Head of caudate nucleus (tissue), 42 donors: ENCODE results near the gene SLC22A4.

ENCODE experiments used
- DNase-seq, 42 donors: peaks; one replicate each; pipeline versions ENCODE4 v3.0.0 to v3.0.0-alpha.2; 2020 to 2021; ENCODE audit warnings: mixed read lengths in 7 of 42
- intact Hi-C: fragments of 100-400 bp; cut with DNase I; formaldehyde crosslinking; loops from one replicate; pipeline ENCODE4 v1.15.0; 2022

SLC22A4 gene

GRCh38 chr5:132383261-132383660 lies 89.1 kb downstream of the SLC22A4 start:
- no peak for DNase-seq
- intact Hi-C loops = no loop called here

GRCh38 chr5:132383984-132384383 lies 89.8 kb downstream of the SLC22A4 start:
- DNase-seq = peak in 1 of 42 donors; percentile 21
- intact Hi-C loops = no loop called here

- DNase-seq = peak in 1 of 42 donors; percentile 40
These were observed 90.4 kb downstream of the SLC22A4 start for GRCh38 chr5:132384506-132385050.

GRCh38 chr5:132385326-132386105 lies 91.3 kb downstream of the SLC22A4 start:
- intact Hi-C loops = loop anchor here (2.0 kb wide), 1 partner anchor 115 kb away; no protein-coding TSS in a partner anchor
- DNase-seq = peak; percentile 38 to 88 (median 72)

More at GRCh38 chr5:132384506-132385050, 90.4 kb downstream of the SLC22A4 start:
- intact Hi-C loops = no loop called here

GRCh38 chr5:132386644-132387286 lies 92.6 kb downstream of the SLC22A4 start:
- intact Hi-C loops = loop anchor here (2.0 kb wide), 1 partner anchor 114 kb away; no protein-coding TSS in a partner anchor
- peak; percentile 46 to 89 (median 76) for DNase-seq

- DNase-seq = peak in 5 of 42 donors; percentile 16 to 60 (median 37)
- intact Hi-C loops = loop anchor here (2.0 kb wide), 1 partner anchor 113 kb away; no protein-coding TSS in a partner anchor
These were observed 93.5 kb downstream of the SLC22A4 start for GRCh38 chr5:132387640-132388117.

GRCh38 chr5:132388244-132389050 lies 94.3 kb downstream of the SLC22A4 start:
- no peak for DNase-seq
- intact Hi-C loops = no loop called here

- intact Hi-C loops = no loop called here
- DNase-seq = no peak
These were observed 94.8 kb downstream of the SLC22A4 start for GRCh38 chr5:132389051-132389331.

- peak in 11 of 42 donors; percentile 17 to 66 (median 40) for DNase-seq
- intact Hi-C loops = no loop called here
These were observed 95.5 kb downstream of the SLC22A4 start for GRCh38 chr5:132389585-132390286.

- intact Hi-C loops = no loop called here
- peak in 1 of 42 donors; percentile 3 for DNase-seq
These were observed 97.1 kb downstream of the SLC22A4 start for GRCh38 chr5:132391247-132391646.

- no peak for DNase-seq
- intact Hi-C loops = no loop called here
These were observed 97.7 kb downstream of the SLC22A4 start for GRCh38 chr5:132391870-132392269.

GRCh38 chr5:132392411-132392810 lies 98.2 kb downstream of the SLC22A4 start:
- intact Hi-C loops = no loop called here
- DNase-seq = no peak

- DNase-seq = peak in 2 of 42 donors; percentile 36 to 39
- intact Hi-C loops = no loop called here
These were observed 99.0 kb downstream of the SLC22A4 start for GRCh38 chr5:132392978-132393825.
